Superior temporal gyrus (tissue), 1 donor: ENCODE results near the gene ADCY1.
"Not testable (repeated sequence)": the region's sequence is repeated elsewhere in the genome, so short reads cannot be mapped to it uniquely, and the experiment has no call there.

Experiments used
- DNase-seq: peaks from one replicate; pipeline ENCODE4 v3.0.0-alpha.2; 2016; ENCODE audit errors: extremely low spot score

ADCY1 gene

GRCh38 chr7:45710271-45711160 is 136.3 kb downstream of the ADCY1 start:
- DNase-seq: no peak

GRCh38 chr7:45711161-45711490 is 137.0 kb downstream of the ADCY1 start:
- DNase-seq: no peak

GRCh38 chr7:45712057-45712689 is 138.0 kb downstream of the ADCY1 start:
- DNase-seq: no peak

- no peak for DNase-seq
Observed at GRCh38 chr7:45712872-45713668, 138.9 kb downstream of the ADCY1 start.

- DNase-seq: no peak
Observed at GRCh38 chr7:45713669-45714520, 139.7 kb downstream of the ADCY1 start.

- no peak for DNase-seq
Observed at GRCh38 chr7:45714521-45714820, 140.3 kb downstream of the ADCY1 start.

GRCh38 chr7:45715471-45716352 is 141.5 kb downstream of the ADCY1 start:
- DNase-seq: no peak

GRCh38 chr7:45716380-45717203 is 142.4 kb downstream of the ADCY1 start:
- no peak for DNase-seq

GRCh38 chr7:45717537-45718235 is 143.5 kb downstream of the ADCY1 start:
- DNase-seq: no peak

GRCh38 chr7:45718464-45719330 is 144.5 kb downstream of the ADCY1 start:
- DNase-seq: no peak

GRCh38 chr7:45720989-45721388 is 146.8 kb downstream of the ADCY1 start:
- DNase-seq: no peak

- no peak for DNase-seq
Observed at GRCh38 chr7:45721686-45722598, 147.8 kb downstream of the ADCY1 start.

GRCh38 chr7:45725231-45725630 is 151.1 kb downstream of the ADCY1 start:
- DNase-seq: not testable (repeated sequence)

- DNase-seq: no peak
Observed at GRCh38 chr7:45726883-45727282, 152.7 kb downstream of the ADCY1 start.

- DNase-seq: not testable (repeated sequence)
Observed at GRCh38 chr7:45731692-45732443, 157.7 kb downstream of the ADCY1 start.

- not testable (repeated sequence) for DNase-seq
Observed at GRCh38 chr7:45738920-45739319, 164.8 kb downstream of the ADCY1 start.
